Psoas muscle (tissue), 8 donors: ENCODE results near the gene TTLL4. TPM values are rescaled to one million over a fixed set of nuclear protein-coding genes. Genes with fewer than 3 reads are reported as not detected.

ENCODE experiments used
- ATAC-seq, 4 donors: fragments of 200-7000 bp; cut with Tn5 transposase; one replicate each; pipeline ENCODE4 v1.9.1; 2020; ENCODE audit warnings: moderate library complexity in 3 of 4, mild to moderate bottlenecking in 2 of 4
- DNase-seq, 2 donors: peaks; one replicate each; pipeline ENCODE4 v3.0.0-alpha.2; 2020
- H3K27ac ChIP-seq: fragments of 200-600 bp; one replicate; pipeline ENCODE4 v1.8.0; 2022
- H3K27me3 ChIP-seq, 3 donors: fragments of 200-600 bp in 1 of 3; one replicate each; pipeline versions ENCODE4 v1.6.1 to v1.8.0; 2013 to 2022; ENCODE audit warnings: low read length in 2 of 3, mild to moderate bottlenecking in 2 of 3, moderate library complexity in 1 of 3; ENCODE audit not compliant: insufficient read depth in 3 of 3
- H3K36me3 ChIP-seq, 2 donors: fragments of 200-600 bp in 1 of 2; one replicate each; pipeline versions ENCODE4 v1.6.1 to v1.8.0; 2013 to 2022; ENCODE audit warnings: low read depth in 1 of 2, mild to moderate bottlenecking in 1 of 2, moderate library complexity in 1 of 2; ENCODE audit not compliant: insufficient read depth in 1 of 2
- H3K4me1 ChIP-seq: fragments of 200-600 bp; one replicate; pipeline ENCODE4 v1.8.0; 2022
- H3K4me3 ChIP-seq: fragments of 200-600 bp; one replicate; pipeline ENCODE4 v1.8.0; 2022; ENCODE audit warnings: mild to moderate bottlenecking
- H3K9me3 ChIP-seq: fragments of 200-600 bp; one replicate; pipeline ENCODE4 v1.8.0; 2022
- WGBS, 3 donors: extraction: QIAGEN DNeasy Blood & Tissue Kit; methylation state at CpG; one replicate each; pipeline versions ENCODE4 v1.1.6 to v1.1.7; 2013; 5-methylcytosine and 5-hydroxymethylcytosine counted together
- intact Hi-C, 2 donors: fragments of 100-400 bp; cut with DNase I; formaldehyde crosslinking; loops; one replicate each; pipeline versions ENCODE4 v1.11.0 to v1.14.2; 2022
- long read RNA-seq, 2 donors: library from polyadenylated mRNA; unstranded; transcript quantifications; one replicate each; pipeline ENCODE4 v2.0.0, GENCODE V29; 2021
- polyA plus RNA-seq, 3 donors: library from polyadenylated mRNA; stranded (reverse); fragments of 200-250 nt; gene quantifications; one replicate each; pipeline ENCODE4 v1.2.3, GENCODE V29; 2013
- total RNA-seq, 4 donors: library from RNA; stranded (reverse); fragmentation: NEBNext Ultra II Directional in 2 of 4; extraction: Animal tissue kit (Norgen Biotek cat#: 25700) in 2 of 4; gene quantifications; one replicate each; pipeline versions ENCODE4 v1.2.1 to v1.2.4, GENCODE V29; 2021 to 2023
- TF ChIP-seq, protein P1 (sequence below): fragments of 200-600 bp; IDR thresholded peaks from one replicate; pipeline ENCODE4 v1.8.0; 2022; ENCODE audit warnings: antibody characterized with exemption
- donor health status: healthy with polysubstance abuse.
- donor health status: DM: no; HTN: no; CAD: no; lungs with moderate emphysema.
- donor health status: Bipolar disorder and iron deficiency.
- donor health status: healthy.
- donor health status: DM: yes; HTN: yes; CAD: no.
- donor health status: DM: no; HTN: no; CAD: no.
- donor health status: DM: no; HTN: no; CAD: no.
- donor health status: DM: yes; HTN: yes; CAD: no.

The TTLL4 gene, protein sequence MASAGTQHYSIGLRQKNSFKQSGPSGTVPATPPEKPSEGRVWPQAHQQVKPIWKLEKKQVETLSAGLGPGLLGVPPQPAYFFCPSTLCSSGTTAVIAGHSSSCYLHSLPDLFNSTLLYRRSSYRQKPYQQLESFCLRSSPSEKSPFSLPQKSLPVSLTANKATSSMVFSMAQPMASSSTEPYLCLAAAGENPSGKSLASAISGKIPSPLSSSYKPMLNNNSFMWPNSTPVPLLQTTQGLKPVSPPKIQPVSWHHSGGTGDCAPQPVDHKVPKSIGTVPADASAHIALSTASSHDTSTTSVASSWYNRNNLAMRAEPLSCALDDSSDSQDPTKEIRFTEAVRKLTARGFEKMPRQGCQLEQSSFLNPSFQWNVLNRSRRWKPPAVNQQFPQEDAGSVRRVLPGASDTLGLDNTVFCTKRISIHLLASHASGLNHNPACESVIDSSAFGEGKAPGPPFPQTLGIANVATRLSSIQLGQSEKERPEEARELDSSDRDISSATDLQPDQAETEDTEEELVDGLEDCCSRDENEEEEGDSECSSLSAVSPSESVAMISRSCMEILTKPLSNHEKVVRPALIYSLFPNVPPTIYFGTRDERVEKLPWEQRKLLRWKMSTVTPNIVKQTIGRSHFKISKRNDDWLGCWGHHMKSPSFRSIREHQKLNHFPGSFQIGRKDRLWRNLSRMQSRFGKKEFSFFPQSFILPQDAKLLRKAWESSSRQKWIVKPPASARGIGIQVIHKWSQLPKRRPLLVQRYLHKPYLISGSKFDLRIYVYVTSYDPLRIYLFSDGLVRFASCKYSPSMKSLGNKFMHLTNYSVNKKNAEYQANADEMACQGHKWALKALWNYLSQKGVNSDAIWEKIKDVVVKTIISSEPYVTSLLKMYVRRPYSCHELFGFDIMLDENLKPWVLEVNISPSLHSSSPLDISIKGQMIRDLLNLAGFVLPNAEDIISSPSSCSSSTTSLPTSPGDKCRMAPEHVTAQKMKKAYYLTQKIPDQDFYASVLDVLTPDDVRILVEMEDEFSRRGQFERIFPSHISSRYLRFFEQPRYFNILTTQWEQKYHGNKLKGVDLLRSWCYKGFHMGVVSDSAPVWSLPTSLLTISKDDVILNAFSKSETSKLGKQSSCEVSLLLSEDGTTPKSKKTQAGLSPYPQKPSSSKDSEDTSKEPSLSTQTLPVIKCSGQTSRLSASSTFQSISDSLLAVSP
- total RNA-seq (10 to 100 TPM; 10.9 to 14.5 (median 13.8) TPM), polyA plus RNA-seq (10 to 100 TPM in 2 of 3 donors, 1 to 10 TPM in 1; 9.2 to 15.7 (median 14.0) TPM)
- long read RNA-seq, donor 1, partial matches to known transcripts: 1 of 2 reads
- long read RNA-seq, donor 1, other reads (novel, unspliced or antisense): 1 of 2 reads
- long read RNA-seq, donor 2, full-length matches to known transcripts: 1 of 3 reads
- long read RNA-seq, donor 2, partial matches to known transcripts: 0 of 3 reads
- long read RNA-seq, donor 2, other reads (novel, unspliced or antisense): 2 of 3 reads

DNA sequence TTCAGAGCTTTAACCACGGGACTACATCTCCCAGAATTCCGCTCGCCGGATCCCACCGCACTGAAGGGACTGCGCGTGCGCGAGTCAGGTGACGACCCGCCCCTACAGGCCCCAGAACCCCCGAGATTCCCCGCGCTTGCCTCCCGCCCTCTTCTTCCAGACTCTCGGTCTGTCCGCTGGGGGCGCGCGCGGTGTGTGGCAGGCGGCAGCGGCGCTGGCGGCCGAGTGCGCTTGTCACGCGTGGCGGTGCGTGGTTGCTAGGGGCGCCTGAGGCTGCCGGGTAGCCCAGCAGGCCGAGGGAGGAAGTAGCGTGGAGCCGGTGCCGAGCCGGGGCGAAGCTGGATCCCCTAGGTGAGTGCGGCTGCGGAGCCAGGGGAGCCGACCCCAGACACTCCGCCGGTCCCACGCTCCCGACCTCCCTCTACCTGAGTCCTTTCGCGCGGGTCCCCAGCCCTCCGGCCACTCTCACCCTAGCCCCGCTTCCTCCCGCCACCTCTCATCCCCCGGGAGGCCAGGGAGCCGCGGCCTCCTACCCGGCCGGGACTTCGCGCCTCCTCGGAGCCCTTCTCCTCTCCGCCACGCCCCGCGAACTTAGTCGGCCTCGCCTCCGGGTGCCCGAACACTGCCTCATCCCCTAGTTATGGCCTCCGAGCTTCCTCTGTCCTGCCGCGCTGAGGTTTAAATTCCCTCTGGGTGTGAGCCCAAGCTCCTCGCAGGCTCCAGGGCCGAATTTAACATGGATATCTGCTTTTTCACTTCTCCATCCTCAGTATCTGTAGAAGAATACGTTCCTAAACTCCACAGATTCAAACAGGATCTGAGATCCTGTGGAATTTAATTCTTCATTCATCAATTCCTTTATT is at the start of gene TTLL4:
TTLL4 (plus strand) TSS at position 149 of the 863 bp plus-strand sequence. CDS start 26,842 bp downstream, outside the sequence.
- Histone ChIP-seq H3K4me3 (peak within 1 kb of the TSS; percentile 91), H3K27ac (peak within 1 kb of the TSS; percentile 92), H3K36me3 (peaks cover 0 to 3% of the 10 kb centered on the region in 2 donors), H3K9me3 (no peaks in the 10 kb centered on the region), H3K27me3 (no peaks in the 10 kb centered on the region), H3K4me1 (peaks cover 9% of the 10 kb centered on the region)
- 0 to 1% (median 0%) methylated on average over 53 to 74 of the region's 74 CpGs for WGBS, 3 donors
- intact Hi-C loops: loop anchor here in 1 of 2 donors (1.0 to 5.0 kb wide), 2 partner anchors 71 to 136 kb away; partner anchors contain the start of gene CYP27A1
- peak; percentile 99 to 100 (median 99) for ATAC-seq
- TF ChIP-seq, protein P1, sequence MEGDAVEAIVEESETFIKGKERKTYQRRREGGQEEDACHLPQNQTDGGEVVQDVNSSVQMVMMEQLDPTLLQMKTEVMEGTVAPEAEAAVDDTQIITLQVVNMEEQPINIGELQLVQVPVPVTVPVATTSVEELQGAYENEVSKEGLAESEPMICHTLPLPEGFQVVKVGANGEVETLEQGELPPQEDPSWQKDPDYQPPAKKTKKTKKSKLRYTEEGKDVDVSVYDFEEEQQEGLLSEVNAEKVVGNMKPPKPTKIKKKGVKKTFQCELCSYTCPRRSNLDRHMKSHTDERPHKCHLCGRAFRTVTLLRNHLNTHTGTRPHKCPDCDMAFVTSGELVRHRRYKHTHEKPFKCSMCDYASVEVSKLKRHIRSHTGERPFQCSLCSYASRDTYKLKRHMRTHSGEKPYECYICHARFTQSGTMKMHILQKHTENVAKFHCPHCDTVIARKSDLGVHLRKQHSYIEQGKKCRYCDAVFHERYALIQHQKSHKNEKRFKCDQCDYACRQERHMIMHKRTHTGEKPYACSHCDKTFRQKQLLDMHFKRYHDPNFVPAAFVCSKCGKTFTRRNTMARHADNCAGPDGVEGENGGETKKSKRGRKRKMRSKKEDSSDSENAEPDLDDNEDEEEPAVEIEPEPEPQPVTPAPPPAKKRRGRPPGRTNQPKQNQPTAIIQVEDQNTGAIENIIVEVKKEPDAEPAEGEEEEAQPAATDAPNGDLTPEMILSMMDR: peak; percentile 86
- peak; percentile 99 for DNase-seq

DNA sequence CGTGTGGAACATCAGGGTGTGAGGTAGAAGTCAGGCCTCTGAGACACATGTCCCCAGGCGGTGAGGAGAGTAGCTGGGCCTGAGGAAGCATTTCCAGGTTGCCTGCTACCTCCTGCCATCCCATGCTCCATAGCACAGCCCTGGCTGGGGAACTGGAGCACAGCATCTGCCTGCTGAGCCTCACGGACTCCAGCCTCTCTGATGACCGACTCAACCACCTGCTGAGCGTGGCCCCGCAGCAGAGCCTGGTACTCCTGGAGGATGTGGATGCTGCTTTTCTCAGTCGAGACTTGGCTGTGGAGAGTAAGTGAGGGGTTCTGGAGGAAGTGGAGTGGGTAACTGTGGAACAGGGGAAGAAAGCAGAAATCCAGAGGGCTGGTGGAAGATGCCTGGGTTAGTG is 48.3 kb upstream of the TTLL4 start:
- Histone ChIP-seq H3K27ac (no peak overlapping the region), H3K4me3 (no peak overlapping the region), H3K9me3 (no peaks in the 10 kb centered on the region), H3K36me3 (peaks cover 4 to 75% of the 10 kb centered on the region in 2 donors), H3K4me1 (peaks cover 22% of the 10 kb centered on the region), H3K27me3 (no peaks in the 10 kb centered on the region)
- intact Hi-C loops: loop anchor here (10.0 kb wide), 2 partner anchors 258 to 368 kb away; partner anchors contain the start of gene TMBIM1 (in 1 of the 2)
- TF ChIP-seq, protein P1: no peak
- no peak for DNase-seq
- 77 to 82% (median 80%) methylated on average over 7 of the region's 7 CpGs for WGBS, 3 donors
- ATAC-seq: no peak

DNA sequence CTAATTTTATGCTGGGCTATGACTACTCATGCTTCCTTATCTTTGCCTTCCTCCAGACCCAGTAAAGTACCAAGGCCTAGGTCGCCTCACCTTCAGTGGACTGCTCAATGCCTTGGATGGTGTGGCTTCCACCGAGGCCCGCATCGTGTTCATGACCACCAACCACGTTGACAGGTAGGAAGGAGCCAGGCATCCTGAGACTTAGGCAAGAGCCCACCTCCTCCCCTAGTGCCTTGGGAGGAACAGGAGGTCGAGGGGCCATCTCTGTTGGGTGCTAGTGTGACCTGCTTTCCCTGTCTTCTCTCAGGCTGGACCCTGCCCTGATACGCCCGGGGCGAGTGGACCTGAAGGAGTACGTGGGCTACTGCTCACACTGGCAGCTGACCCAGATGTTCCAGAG is 47.8 kb upstream of the TTLL4 start:
- no peak overlapping the region for H3K4me3 ChIP-seq
- TF ChIP-seq, protein P1: no peak
- H3K4me1 ChIP-seq: peaks cover 18% of the 10 kb centered on the region
- H3K9me3 ChIP-seq: no peaks in the 10 kb centered on the region
- H3K36me3 ChIP-seq: peaks cover 4 to 75% of the 10 kb centered on the region in 2 donors
- H3K27ac ChIP-seq: no peak overlapping the region
- DNase-seq (no peak), ATAC-seq (no peak)
- WGBS, 3 donors: 88 to 90% (median 89%) methylated on average over 10 of the region's 10 CpGs
- intact Hi-C loops: loop anchor here (10.0 kb wide), 2 partner anchors 258 to 368 kb away; partner anchors contain the start of gene TMBIM1 (in 1 of the 2)
- H3K27me3 ChIP-seq: no peaks in the 10 kb centered on the region
